DOHH2 (cell line): ENCODE data around the gene OR10G7.

Experiments used
- EZH2phosphoT487 ChIP-seq: fragments of 200-600 bp; sonication (generic); IDR thresholded peaks from 2 replicates; pipeline ENCODE4 v1.6.1; 2017; ENCODE audit warnings: borderline replicate concordance, mild to moderate bottlenecking, antibody characterized with exemption, low read length, moderate library complexity, mixed read lengths
- TF ChIP-seq, protein P1 (sequence below): fragments of 200-600 bp; sonication (generic); IDR thresholded peaks from one replicate; pipeline ENCODE4 v1.5.1; 2014; ENCODE audit warnings: antibody characterized with exemption, mild to moderate bottlenecking, low read depth, low read length; ENCODE audit not compliant: poor library complexity, severe bottlenecking

- TF ChIP-seq, protein P1, sequence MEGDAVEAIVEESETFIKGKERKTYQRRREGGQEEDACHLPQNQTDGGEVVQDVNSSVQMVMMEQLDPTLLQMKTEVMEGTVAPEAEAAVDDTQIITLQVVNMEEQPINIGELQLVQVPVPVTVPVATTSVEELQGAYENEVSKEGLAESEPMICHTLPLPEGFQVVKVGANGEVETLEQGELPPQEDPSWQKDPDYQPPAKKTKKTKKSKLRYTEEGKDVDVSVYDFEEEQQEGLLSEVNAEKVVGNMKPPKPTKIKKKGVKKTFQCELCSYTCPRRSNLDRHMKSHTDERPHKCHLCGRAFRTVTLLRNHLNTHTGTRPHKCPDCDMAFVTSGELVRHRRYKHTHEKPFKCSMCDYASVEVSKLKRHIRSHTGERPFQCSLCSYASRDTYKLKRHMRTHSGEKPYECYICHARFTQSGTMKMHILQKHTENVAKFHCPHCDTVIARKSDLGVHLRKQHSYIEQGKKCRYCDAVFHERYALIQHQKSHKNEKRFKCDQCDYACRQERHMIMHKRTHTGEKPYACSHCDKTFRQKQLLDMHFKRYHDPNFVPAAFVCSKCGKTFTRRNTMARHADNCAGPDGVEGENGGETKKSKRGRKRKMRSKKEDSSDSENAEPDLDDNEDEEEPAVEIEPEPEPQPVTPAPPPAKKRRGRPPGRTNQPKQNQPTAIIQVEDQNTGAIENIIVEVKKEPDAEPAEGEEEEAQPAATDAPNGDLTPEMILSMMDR, result no peak
- TF ChIP-seq EZH2phosphoT487, result no peak
These were observed 38.7 kb upstream of the OR10G7 start for GRCh38 chr11:124079631-124080326.
